Keratinocyte (primary cell): ENCODE results near the gene DEFB110. TPM values are rescaled to one million over a fixed set of nuclear protein-coding genes. Genes with fewer than 3 reads are reported as not detected.

Experiments
- DNase-seq: peaks from one replicate; pipeline ENCODE4 v3.0.0-alpha.2; 2011; ENCODE audit warnings: low read depth, missing footprints, low spot score
- FAIRE-seq: peaks from 2 replicates; lab custom pipeline; 2011; peaks lifted over from hg19 to GRCh38; lab: Jason Lieb, UNC
- H2AFZ ChIP-seq: 2 replicates; pipeline ENCODE4 v1.6.0; 2012; ENCODE audit warnings: low read length, control low read depth, inconsistent platforms; ENCODE audit not compliant: control insufficient read depth
- H3K27ac ChIP-seq: 2 replicates; pipeline ENCODE4 v1.5.1; 2011; ENCODE audit warnings: low read length; ENCODE audit not compliant: control insufficient read depth, insufficient read depth
- H3K27me3 ChIP-seq: 3 replicates; pipeline ENCODE4 v1.6.0; 2011; ENCODE audit warnings: low read length; ENCODE audit not compliant: control insufficient read depth, insufficient read depth; ENCODE audit errors: extremely low read depth
- H3K36me3 ChIP-seq, 2 experiments: 2 replicates in 1 of 2; 3 replicates in 1 of 2; pipeline ENCODE4 v1.5.1; 2011; ENCODE audit warnings: low read length in 2 of 2, mild to moderate bottlenecking in 1 of 2; ENCODE audit not compliant: control insufficient read depth in 2 of 2, insufficient read depth in 2 of 2; ENCODE audit errors: extremely low read depth in 1 of 2
- H3K4me1 ChIP-seq: 3 replicates; pipeline ENCODE4 v1.5.1; 2011; ENCODE audit warnings: low read length; ENCODE audit not compliant: control insufficient read depth, insufficient read depth; ENCODE audit errors: extremely low read depth
- H3K4me2 ChIP-seq: 3 replicates; pipeline ENCODE4 v1.6.0; 2011; ENCODE audit warnings: low read depth, low read length; ENCODE audit not compliant: control insufficient read depth, insufficient read depth; ENCODE audit errors: extremely low read depth
- H3K4me3 ChIP-seq, 3 experiments: fragments of 200-600 bp in 1 of 3; sonication (generic) in 1 of 3; 2 replicates in 2 of 3; 3 replicates in 1 of 3; pipeline ENCODE4 v1.5.1; 2011 to 2016; ENCODE audit warnings: low read length in 3 of 3, mild to moderate bottlenecking in 3 of 3, control low read depth in 2 of 3, inconsistent platforms in 1 of 3, low read depth in 1 of 3, mixed read lengths in 1 of 3, mixed run types in 1 of 3, moderate library complexity in 1 of 3; ENCODE audit not compliant: control insufficient read depth in 2 of 3, insufficient read depth in 2 of 3; ENCODE audit errors: extremely low read depth in 1 of 3
- H3K79me2 ChIP-seq: 2 replicates; pipeline ENCODE4 v1.6.0; 2012; ENCODE audit warnings: low read length; ENCODE audit not compliant: control insufficient read depth, insufficient read depth
- H3K9ac ChIP-seq: 3 replicates; pipeline ENCODE4 v1.6.0; 2011; ENCODE audit warnings: low read length; ENCODE audit not compliant: control insufficient read depth, insufficient read depth; ENCODE audit errors: extremely low read depth
- H3K9me1 ChIP-seq: 3 replicates; pipeline ENCODE4 v1.6.0; 2011; ENCODE audit warnings: low read length; ENCODE audit not compliant: control insufficient read depth, insufficient read depth; ENCODE audit errors: extremely low read depth
- H3K9me3 ChIP-seq: 2 replicates; pipeline ENCODE4 v1.5.1; 2012; ENCODE audit warnings: low read depth, low read length; ENCODE audit not compliant: control insufficient read depth
- H4K20me1 ChIP-seq: 3 replicates; pipeline ENCODE4 v1.6.0; 2011; ENCODE audit warnings: low read length; ENCODE audit not compliant: control insufficient read depth, insufficient read depth; ENCODE audit errors: extremely low read depth
- EZH2 ChIP-seq: IDR thresholded peaks from one replicate; pipeline ENCODE4 v1.6.1; 2012; ENCODE audit warnings: inconsistent platforms, mild to moderate bottlenecking, low read length, moderate library complexity
- dilution Hi-C: fragments of 300-500 bp; cut with MboI; formaldehyde crosslinking; loops from one replicate; pipeline ENCODE4 v1.7.0; 2020; ENCODE audit warnings: low sequenced_read_pairs; ENCODE audit not compliant: extremely low pct_ligation_motif_present
- polyA plus RNA-seq, 5 experiments: library from polyadenylated mRNA; depleted of rRNA in 3 of 5; stranded (reverse) in 3 of 5; stranded (forward) in 1 of 5; unstranded in 1 of 5; fragments of >200 nt; gene quantifications; 1 replicate in 1 of 5; 2 replicates in 3 of 5; 3 replicates in 1 of 5; pipeline versions ENCODE4 v1.2.1 to v1.2.3, GENCODE V29; 2011 to 2012; ENCODE audit warnings: missing spikeins in 2 of 5, low read depth in 1 of 5, low replicate concordance in 1 of 5
- TF ChIP-seq, protein P1 (sequence below), 3 experiments: IDR thresholded peaks in 1 of 3; conservative IDR thresholded peaks in 1 of 3; optimal IDR thresholded peaks in 1 of 3; 2 replicates in 2 of 3; 3 replicates in 1 of 3; pipeline versions ENCODE3 to v1.5.1; 2011; ENCODE audit warnings: low read length in 3 of 3, mild to moderate bottlenecking in 3 of 3, moderate library complexity in 2 of 3, control low read depth in 1 of 3, inconsistent platforms in 1 of 3; ENCODE audit not compliant: insufficient read depth in 2 of 3; ENCODE audit errors: extremely low read depth in 1 of 3

Gene DEFB110
- polyA plus RNA-seq, 1 donor (not counting 4 experiments of a cell fraction or from before 2014, with no cell fraction given), result not detected

DNA sequence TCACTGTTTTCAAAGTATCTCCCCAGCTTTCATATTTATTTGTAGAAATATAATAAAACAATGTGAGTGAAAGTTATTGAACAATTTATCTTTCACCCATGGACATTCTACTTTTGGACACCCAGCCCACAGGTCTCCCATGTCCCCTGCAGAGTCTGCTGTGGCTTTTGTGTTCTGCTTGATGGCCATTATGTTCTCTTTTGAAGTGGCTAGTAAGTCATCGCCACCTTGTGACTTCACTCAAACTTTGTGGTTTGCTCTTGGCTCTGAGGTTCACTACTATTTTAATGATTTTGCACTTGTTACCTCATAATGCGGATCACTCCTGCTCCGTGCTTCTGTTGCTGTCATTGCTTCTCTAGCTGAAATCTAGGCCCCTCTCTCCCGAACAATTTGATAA, 42.2 kb downstream of the DEFB110 start:
- Histone ChIP-seq H3K4me3 (no peak overlapping the region), H3K9me3 (no peaks in the 10 kb centered on the region), H3K9me1 (no peaks in the 10 kb centered on the region), H3K79me2 (no peaks in the 10 kb centered on the region), H3K4me1 (no peaks in the 10 kb centered on the region), H3K36me3 (no peaks in the 10 kb centered on the region), H3K27me3 (no peaks in the 10 kb centered on the region), H2AFZ (no peak overlapping the region), H4K20me1 (no peaks in the 10 kb centered on the region), H3K27ac (no peak overlapping the region), H3K9ac (no peak overlapping the region), H3K4me2 (no peak overlapping the region)
- DNase-seq (no peak), FAIRE-seq (no peak)
- no peak for TF ChIP-seq EZH2
- TF ChIP-seq, protein P1, sequence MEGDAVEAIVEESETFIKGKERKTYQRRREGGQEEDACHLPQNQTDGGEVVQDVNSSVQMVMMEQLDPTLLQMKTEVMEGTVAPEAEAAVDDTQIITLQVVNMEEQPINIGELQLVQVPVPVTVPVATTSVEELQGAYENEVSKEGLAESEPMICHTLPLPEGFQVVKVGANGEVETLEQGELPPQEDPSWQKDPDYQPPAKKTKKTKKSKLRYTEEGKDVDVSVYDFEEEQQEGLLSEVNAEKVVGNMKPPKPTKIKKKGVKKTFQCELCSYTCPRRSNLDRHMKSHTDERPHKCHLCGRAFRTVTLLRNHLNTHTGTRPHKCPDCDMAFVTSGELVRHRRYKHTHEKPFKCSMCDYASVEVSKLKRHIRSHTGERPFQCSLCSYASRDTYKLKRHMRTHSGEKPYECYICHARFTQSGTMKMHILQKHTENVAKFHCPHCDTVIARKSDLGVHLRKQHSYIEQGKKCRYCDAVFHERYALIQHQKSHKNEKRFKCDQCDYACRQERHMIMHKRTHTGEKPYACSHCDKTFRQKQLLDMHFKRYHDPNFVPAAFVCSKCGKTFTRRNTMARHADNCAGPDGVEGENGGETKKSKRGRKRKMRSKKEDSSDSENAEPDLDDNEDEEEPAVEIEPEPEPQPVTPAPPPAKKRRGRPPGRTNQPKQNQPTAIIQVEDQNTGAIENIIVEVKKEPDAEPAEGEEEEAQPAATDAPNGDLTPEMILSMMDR (optimal IDR thresholded peaks at IDR 0.05 in 1 of 3, IDR thresholded peaks at IDR 0.05 in 1 of 3, conservative IDR thresholded peaks at IDR 0.05 in 1 of 3; ENCODE audit: extremely low read depth in 1 of 3, insufficient read depth in 2 of 3, low read length in 3 of 3), result no peak
- dilution Hi-C loops, result no loop called here

DNA sequence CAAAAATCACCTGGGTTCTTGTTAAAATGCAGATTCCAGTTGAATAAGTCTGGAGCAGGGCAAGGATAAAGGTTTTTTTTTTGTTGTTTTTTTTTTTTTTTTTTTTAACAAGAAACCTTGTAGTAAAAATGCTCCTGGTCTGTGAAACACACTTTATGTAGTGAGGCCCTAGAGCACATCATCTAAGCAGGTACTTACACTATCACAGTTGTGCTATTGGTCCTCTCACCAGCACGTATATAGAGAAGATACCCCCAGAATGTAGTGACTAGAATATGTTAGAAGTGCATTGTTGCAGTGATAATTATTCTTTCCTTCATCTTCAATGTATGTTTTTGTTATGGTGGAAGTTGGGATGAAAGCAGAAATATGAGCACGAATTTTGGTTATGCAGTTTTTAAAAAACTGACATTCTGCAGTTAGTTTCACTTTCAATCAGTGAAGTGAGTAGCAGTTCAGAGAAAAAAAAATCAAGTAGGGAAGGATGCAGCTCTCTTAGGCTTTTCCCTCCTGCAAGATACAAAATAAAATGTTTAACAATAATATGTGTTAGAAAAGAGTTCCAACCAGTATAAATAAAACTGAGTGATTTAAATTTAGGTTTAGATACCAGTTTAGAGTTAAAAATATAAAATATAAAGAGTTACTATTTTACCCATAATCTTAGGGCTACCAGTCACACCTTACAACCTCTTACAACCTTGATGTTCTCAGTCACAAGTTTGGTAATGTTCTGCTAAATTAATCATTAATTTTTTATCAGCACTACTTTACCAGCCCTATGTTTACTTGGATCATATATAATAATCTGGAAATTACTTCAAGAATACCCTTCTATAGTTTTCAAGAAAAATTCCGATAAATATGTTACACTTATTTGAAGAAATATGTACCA, 43.2 kb downstream of the DEFB110 start:
- DNase-seq (no peak), FAIRE-seq (no peak)
- Histone ChIP-seq H3K9me3 (no peaks in the 10 kb centered on the region), H3K79me2 (no peaks in the 10 kb centered on the region), H3K27me3 (no peaks in the 10 kb centered on the region), H3K4me2 (peak overlapping the region; percentile 31), H3K4me1 (no peaks in the 10 kb centered on the region), H3K27ac (no peak overlapping the region), H3K9me1 (no peaks in the 10 kb centered on the region), H3K9ac (no peak overlapping the region), H2AFZ (peak overlapping the region; percentile 24), H3K4me3 (no peak overlapping the region), H4K20me1 (no peaks in the 10 kb centered on the region), H3K36me3 (no peaks in the 10 kb centered on the region)
- no peak for TF ChIP-seq EZH2
- dilution Hi-C loops, result no loop called here
